ENCODE results near the gene SDHAF2.

The SDHAF2 gene

DNA sequence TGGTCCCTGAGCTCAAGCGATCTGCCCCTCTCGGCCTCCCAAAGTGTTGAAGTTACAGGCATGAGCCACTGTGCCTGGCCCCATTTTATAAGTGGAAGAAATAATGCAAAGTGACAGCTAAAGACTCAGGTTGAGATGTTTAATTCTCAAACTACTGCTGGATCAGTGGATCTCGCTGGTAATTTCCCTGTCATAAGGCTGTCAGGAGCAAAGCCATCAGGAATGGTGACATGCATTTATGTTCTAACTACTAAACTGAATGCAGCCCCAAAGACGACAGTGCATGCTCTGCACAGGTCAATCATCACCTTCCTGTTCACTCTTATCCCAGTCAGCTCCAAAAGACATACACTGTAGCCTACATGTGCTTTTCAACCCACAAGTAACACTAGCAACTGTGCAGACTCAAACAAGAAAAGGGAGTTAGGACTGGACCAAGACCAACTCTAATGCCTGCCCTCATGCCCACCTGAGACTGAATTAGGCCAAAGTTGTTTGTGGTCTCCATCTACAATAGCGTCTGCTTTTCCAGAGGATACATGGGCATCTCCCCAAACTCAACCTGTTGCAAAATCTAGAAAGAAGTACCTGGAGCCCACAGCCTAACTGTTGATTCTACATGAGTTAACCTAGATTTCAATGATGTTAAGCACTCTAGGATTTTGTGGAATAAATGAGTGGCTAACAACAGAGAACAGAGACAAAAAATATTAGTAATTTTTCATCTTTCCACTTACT is 22.8 kb upstream of the SDHAF2 start:
- no peak for TF ChIP-seq MYC (IDR thresholded peaks at IDR 0.05; ENCODE audit: low read depth, low read length)
- TF ChIP-seq POLR2A (IDR thresholded peaks at IDR 0.05; ENCODE audit: extremely low read depth, insufficient read length), result no peak
- TF ChIP-seq, protein P1, sequence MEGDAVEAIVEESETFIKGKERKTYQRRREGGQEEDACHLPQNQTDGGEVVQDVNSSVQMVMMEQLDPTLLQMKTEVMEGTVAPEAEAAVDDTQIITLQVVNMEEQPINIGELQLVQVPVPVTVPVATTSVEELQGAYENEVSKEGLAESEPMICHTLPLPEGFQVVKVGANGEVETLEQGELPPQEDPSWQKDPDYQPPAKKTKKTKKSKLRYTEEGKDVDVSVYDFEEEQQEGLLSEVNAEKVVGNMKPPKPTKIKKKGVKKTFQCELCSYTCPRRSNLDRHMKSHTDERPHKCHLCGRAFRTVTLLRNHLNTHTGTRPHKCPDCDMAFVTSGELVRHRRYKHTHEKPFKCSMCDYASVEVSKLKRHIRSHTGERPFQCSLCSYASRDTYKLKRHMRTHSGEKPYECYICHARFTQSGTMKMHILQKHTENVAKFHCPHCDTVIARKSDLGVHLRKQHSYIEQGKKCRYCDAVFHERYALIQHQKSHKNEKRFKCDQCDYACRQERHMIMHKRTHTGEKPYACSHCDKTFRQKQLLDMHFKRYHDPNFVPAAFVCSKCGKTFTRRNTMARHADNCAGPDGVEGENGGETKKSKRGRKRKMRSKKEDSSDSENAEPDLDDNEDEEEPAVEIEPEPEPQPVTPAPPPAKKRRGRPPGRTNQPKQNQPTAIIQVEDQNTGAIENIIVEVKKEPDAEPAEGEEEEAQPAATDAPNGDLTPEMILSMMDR (IDR thresholded peaks at IDR 0.05; ENCODE audit: low read depth, low read length), result no peak
- TF ChIP-seq, protein P2, sequence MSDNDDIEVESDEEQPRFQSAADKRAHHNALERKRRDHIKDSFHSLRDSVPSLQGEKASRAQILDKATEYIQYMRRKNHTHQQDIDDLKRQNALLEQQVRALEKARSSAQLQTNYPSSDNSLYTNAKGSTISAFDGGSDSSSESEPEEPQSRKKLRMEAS (IDR thresholded peaks at IDR 0.05; ENCODE audit: low read depth, low read length), result no peak
- DNase-seq (ENCODE audit: low read depth), result no peak
- no peak overlapping the region for H3K4me3 ChIP-seq (ENCODE audit: low read depth, low read length)

GRCh38 chr11:61411589-61411988 is 18.3 kb upstream of the SDHAF2 start:
- TF ChIP-seq, protein P2 (IDR thresholded peaks at IDR 0.05; ENCODE audit: low read depth, low read length), result no peak
- TF ChIP-seq, protein P1 (IDR thresholded peaks at IDR 0.05; ENCODE audit: low read depth, low read length), result no peak
- TF ChIP-seq MYC (IDR thresholded peaks at IDR 0.05; ENCODE audit: low read depth, low read length) (no peak), POLR2A (IDR thresholded peaks at IDR 0.05; ENCODE audit: extremely low read depth, insufficient read length) (no peak)
- DNase-seq (ENCODE audit: low read depth), result no peak
- no peak overlapping the region for H3K4me3 ChIP-seq (ENCODE audit: low read depth, low read length)

DNA sequence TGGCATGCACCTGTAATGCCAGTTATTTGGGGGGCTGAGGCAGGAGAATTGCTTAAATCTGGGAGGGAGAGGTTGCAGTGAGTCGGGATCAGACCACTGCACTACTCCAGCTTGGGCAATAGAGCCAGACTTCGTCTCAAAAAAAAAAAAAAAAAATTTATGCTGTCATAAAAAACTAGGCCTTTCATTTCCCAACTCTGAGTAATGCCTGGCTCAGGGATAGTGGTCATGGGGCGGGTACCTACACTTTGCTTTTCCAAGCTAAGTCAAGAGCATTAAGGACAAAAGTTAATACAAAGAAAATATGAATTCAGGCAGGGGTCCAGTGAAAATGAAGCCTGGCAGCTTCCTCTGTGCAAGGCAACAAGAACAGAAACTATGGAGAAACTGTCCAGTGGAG is 16.4 kb upstream of the SDHAF2 start:
- no peak for DNase-seq (ENCODE audit: low read depth)
- TF ChIP-seq, protein P2 (IDR thresholded peaks at IDR 0.05; ENCODE audit: low read depth, low read length), result no peak
- TF ChIP-seq POLR2A (IDR thresholded peaks at IDR 0.05; ENCODE audit: extremely low read depth, insufficient read length) (no peak), MYC (IDR thresholded peaks at IDR 0.05; ENCODE audit: low read depth, low read length) (no peak)
- TF ChIP-seq, protein P1 (IDR thresholded peaks at IDR 0.05; ENCODE audit: low read depth, low read length), result no peak
- no peak overlapping the region for H3K4me3 ChIP-seq (ENCODE audit: low read depth, low read length)

- DNase-seq (ENCODE audit: low read depth), result no peak
- no peak overlapping the region for H3K4me3 ChIP-seq (ENCODE audit: low read depth, low read length)
- TF ChIP-seq, protein P2 (IDR thresholded peaks at IDR 0.05; ENCODE audit: low read depth, low read length), result no peak
- TF ChIP-seq POLR2A (IDR thresholded peaks at IDR 0.05; ENCODE audit: extremely low read depth, insufficient read length) (no peak), MYC (IDR thresholded peaks at IDR 0.05; ENCODE audit: low read depth, low read length) (no peak)
- TF ChIP-seq, protein P1 (IDR thresholded peaks at IDR 0.05; ENCODE audit: low read depth, low read length), result no peak
Observed at GRCh38 chr11:61414547-61414946, 15.4 kb upstream of the SDHAF2 start.

GRCh38 chr11:61415381-61415780 is 14.5 kb upstream of the SDHAF2 start:
- no peak overlapping the region for H3K4me3 ChIP-seq (ENCODE audit: low read depth, low read length)
- no peak for DNase-seq (ENCODE audit: low read depth)
- no peak for TF ChIP-seq MYC (IDR thresholded peaks at IDR 0.05; ENCODE audit: low read depth, low read length)
- TF ChIP-seq, protein P2 (IDR thresholded peaks at IDR 0.05; ENCODE audit: low read depth, low read length), result no peak
- TF ChIP-seq, protein P1 (IDR thresholded peaks at IDR 0.05; ENCODE audit: low read depth, low read length), result no peak

All from NB4 (cell line).